Measurements from ENCODE around the gene ORAI2.
"Not testable (repeated sequence)": the region's sequence is repeated elsewhere in the genome, so short reads cannot be mapped to it uniquely, and the experiment has no call there.

- not testable (repeated sequence) for TF ChIP-seq CTCF, POLR2A (IDR thresholded peaks at IDR 0.05)
These were observed 57.2 kb downstream of the ORAI2 start for GRCh38 chr7:102490529-102491075.

Data from esophagus squamous epithelium (tissue), 4 donors.